Measurements from ENCODE around the gene GPR65.

GPR65 gene

GRCh38 chr14:88030892-88031291, 26.0 kb downstream of the GPR65 start:
- TF ChIP-seq, protein P1, sequence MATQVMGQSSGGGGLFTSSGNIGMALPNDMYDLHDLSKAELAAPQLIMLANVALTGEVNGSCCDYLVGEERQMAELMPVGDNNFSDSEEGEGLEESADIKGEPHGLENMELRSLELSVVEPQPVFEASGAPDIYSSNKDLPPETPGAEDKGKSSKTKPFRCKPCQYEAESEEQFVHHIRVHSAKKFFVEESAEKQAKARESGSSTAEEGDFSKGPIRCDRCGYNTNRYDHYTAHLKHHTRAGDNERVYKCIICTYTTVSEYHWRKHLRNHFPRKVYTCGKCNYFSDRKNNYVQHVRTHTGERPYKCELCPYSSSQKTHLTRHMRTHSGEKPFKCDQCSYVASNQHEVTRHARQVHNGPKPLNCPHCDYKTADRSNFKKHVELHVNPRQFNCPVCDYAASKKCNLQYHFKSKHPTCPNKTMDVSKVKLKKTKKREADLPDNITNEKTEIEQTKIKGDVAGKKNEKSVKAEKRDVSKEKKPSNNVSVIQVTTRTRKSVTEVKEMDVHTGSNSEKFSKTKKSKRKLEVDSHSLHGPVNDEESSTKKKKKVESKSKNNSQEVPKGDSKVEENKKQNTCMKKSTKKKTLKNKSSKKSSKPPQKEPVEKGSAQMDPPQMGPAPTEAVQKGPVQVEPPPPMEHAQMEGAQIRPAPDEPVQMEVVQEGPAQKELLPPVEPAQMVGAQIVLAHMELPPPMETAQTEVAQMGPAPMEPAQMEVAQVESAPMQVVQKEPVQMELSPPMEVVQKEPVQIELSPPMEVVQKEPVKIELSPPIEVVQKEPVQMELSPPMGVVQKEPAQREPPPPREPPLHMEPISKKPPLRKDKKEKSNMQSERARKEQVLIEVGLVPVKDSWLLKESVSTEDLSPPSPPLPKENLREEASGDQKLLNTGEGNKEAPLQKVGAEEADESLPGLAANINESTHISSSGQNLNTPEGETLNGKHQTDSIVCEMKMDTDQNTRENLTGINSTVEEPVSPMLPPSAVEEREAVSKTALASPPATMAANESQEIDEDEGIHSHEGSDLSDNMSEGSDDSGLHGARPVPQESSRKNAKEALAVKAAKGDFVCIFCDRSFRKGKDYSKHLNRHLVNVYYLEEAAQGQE (IDR thresholded peaks at IDR 0.05; ENCODE audit: low read depth): no peak
- TF ChIP-seq TEAD4 (IDR thresholded peaks at IDR 0.05) (no peak), YY1 (IDR thresholded peaks at IDR 0.05; ENCODE audit: low read depth) (no peak), NFIC (IDR thresholded peaks at IDR 0.05) (no peak), CREB1 (IDR thresholded peaks at IDR 0.05; ENCODE audit: low read depth) (no peak), EGR1 (IDR thresholded peaks at IDR 0.05) (no peak), FOXM1 (IDR thresholded peaks at IDR 0.05; ENCODE audit: borderline replicate concordance, low read depth) (no peak), ZBTB7A (IDR thresholded peaks at IDR 0.05; ENCODE audit: low read depth) (no peak)
- TF ChIP-seq, protein P2, sequence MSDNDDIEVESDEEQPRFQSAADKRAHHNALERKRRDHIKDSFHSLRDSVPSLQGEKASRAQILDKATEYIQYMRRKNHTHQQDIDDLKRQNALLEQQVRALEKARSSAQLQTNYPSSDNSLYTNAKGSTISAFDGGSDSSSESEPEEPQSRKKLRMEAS (IDR thresholded peaks at IDR 0.05): no peak

GRCh38 chr14:88032373-88032772, 27.4 kb downstream of the GPR65 start:
- no peak for TF ChIP-seq FOXM1 (IDR thresholded peaks at IDR 0.05; ENCODE audit: borderline replicate concordance, low read depth)
- no peak for TF ChIP-seq CREB1 (IDR thresholded peaks at IDR 0.05; ENCODE audit: low read depth)
- TF ChIP-seq, protein P1 (IDR thresholded peaks at IDR 0.05; ENCODE audit: low read depth): no peak
- TF ChIP-seq EP300 (IDR thresholded peaks at IDR 0.05; ENCODE audit: borderline replicate concordance): no peak
- no peak for TF ChIP-seq TEAD4 (IDR thresholded peaks at IDR 0.05)
- TF ChIP-seq, protein P2 (IDR thresholded peaks at IDR 0.05): no peak
- no peak for TF ChIP-seq EGR1 (IDR thresholded peaks at IDR 0.05)
- no peak for TF ChIP-seq TAF1 (IDR thresholded peaks at IDR 0.05; ENCODE audit: low read depth)
- TF ChIP-seq YY1 (IDR thresholded peaks at IDR 0.05; ENCODE audit: low read depth): no peak

- TF ChIP-seq, protein P2 (IDR thresholded peaks at IDR 0.05): no peak
- no peak for TF ChIP-seq FOXM1 (IDR thresholded peaks at IDR 0.05; ENCODE audit: borderline replicate concordance, low read depth)
Measured at GRCh38 chr14:88034076-88034475, 29.1 kb downstream of the GPR65 start.

GRCh38 chr14:88036422-88036821, 31.5 kb downstream of the GPR65 start:
- TF ChIP-seq FOXM1 (IDR thresholded peaks at IDR 0.05; ENCODE audit: borderline replicate concordance, low read depth) (no peak), CREB1 (IDR thresholded peaks at IDR 0.05; ENCODE audit: low read depth) (no peak), ZBTB7A (IDR thresholded peaks at IDR 0.05; ENCODE audit: low read depth) (no peak), TAF1 (IDR thresholded peaks at IDR 0.05; ENCODE audit: low read depth) (no peak), EGR1 (IDR thresholded peaks at IDR 0.05) (no peak), EP300 (IDR thresholded peaks at IDR 0.05; ENCODE audit: borderline replicate concordance) (no peak)

DNA sequence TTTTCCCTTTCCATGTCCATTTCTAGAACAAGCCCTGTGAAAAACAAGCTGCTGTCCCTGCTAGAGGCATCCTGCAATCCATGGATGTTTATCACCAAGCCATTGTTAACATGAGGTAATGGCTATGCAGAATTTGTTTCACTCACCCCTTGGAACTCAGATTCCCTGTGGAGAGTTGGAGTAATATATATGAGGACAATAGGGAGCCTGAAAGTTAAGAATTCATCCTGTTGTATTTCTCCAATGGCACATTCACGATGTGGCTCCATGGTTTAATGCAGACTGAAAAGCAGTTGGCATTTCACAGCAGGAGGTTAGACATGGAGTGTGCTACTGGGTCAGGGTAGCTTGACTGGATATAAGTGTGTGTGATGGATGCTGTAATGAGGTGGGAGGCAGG, 32.4 kb downstream of the GPR65 start:
- TF ChIP-seq, protein P1 (IDR thresholded peaks at IDR 0.05; ENCODE audit: low read depth): no peak
- TF ChIP-seq RAD21 (IDR thresholded peaks at IDR 0.05; ENCODE audit: low read depth) (no peak), EGR1 (IDR thresholded peaks at IDR 0.05) (no peak), TCF12 (IDR thresholded peaks at IDR 0.05; ENCODE audit: low read depth) (no peak), EP300 (IDR thresholded peaks at IDR 0.05; ENCODE audit: borderline replicate concordance) (no peak), NFIC (IDR thresholded peaks at IDR 0.05) (no peak), CREB1 (IDR thresholded peaks at IDR 0.05; ENCODE audit: low read depth) (no peak), TAF1 (IDR thresholded peaks at IDR 0.05; ENCODE audit: low read depth) (no peak), ZBTB7A (IDR thresholded peaks at IDR 0.05; ENCODE audit: low read depth) (no peak), TEAD4 (IDR thresholded peaks at IDR 0.05) (no peak), USF1 (IDR thresholded peaks at IDR 0.05) (no peak), FOXM1 (IDR thresholded peaks at IDR 0.05; ENCODE audit: borderline replicate concordance, low read depth) (no peak), YY1 (IDR thresholded peaks at IDR 0.05; ENCODE audit: low read depth) (no peak)
